ENCODE results near the gene PKP3. TPM values are rescaled to one million over a fixed set of nuclear protein-coding genes. Genes with fewer than 3 reads are reported as not detected.

Gene PKP3
- total RNA-seq, 2 donors from 2014 or later: 2.0 to 5.9 TPM

DNA sequence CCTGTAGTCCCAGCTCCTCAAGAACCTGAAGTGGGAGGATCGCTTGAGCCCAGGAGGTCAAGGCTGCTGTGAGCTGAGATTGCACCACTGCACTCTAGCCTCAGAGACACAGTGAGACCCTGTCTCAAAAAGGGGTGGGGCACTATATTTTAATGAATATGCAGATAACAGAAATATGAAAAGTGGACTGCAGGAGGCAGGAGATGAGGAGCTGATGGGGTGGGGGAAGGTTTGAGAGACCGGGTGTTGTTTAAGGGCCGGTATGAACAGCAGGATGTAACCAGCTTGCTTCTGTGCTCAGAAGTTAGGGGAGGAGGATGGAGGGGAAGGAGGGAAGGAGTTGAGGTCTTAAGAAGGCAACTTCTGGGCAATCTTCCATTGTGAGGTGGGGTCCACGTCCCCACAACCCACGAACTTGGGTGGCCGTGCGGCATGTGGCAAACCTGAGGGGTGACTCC lies 26.0 kb upstream of the PKP3 start:
- no peaks in the 10 kb centered on the region for H3K9me3 ChIP-seq
- no peaks in the 10 kb centered on the region for H3K27me3 ChIP-seq (replicated peaks; ENCODE audit: insufficient read depth)
- H3K4me3 ChIP-seq: no peak overlapping the region
- no peak overlapping the region for H3K27ac ChIP-seq
- no peaks in the 10 kb centered on the region for H3K36me3 ChIP-seq
- H3K4me1 ChIP-seq (ENCODE audit: control insufficient read depth in 1 of 2, low read depth in 2 of 2): no peaks in the 10 kb centered on the region
- TF ChIP-seq, protein P1, sequence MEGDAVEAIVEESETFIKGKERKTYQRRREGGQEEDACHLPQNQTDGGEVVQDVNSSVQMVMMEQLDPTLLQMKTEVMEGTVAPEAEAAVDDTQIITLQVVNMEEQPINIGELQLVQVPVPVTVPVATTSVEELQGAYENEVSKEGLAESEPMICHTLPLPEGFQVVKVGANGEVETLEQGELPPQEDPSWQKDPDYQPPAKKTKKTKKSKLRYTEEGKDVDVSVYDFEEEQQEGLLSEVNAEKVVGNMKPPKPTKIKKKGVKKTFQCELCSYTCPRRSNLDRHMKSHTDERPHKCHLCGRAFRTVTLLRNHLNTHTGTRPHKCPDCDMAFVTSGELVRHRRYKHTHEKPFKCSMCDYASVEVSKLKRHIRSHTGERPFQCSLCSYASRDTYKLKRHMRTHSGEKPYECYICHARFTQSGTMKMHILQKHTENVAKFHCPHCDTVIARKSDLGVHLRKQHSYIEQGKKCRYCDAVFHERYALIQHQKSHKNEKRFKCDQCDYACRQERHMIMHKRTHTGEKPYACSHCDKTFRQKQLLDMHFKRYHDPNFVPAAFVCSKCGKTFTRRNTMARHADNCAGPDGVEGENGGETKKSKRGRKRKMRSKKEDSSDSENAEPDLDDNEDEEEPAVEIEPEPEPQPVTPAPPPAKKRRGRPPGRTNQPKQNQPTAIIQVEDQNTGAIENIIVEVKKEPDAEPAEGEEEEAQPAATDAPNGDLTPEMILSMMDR (IDR thresholded peaks at IDR 0.05): no peak
- ATAC-seq (ENCODE audit: insufficient number of reproducible peaks, low FRiP score, low read depth): no peak
- no peak for DNase-seq (ENCODE audit: low spot score)

DNA sequence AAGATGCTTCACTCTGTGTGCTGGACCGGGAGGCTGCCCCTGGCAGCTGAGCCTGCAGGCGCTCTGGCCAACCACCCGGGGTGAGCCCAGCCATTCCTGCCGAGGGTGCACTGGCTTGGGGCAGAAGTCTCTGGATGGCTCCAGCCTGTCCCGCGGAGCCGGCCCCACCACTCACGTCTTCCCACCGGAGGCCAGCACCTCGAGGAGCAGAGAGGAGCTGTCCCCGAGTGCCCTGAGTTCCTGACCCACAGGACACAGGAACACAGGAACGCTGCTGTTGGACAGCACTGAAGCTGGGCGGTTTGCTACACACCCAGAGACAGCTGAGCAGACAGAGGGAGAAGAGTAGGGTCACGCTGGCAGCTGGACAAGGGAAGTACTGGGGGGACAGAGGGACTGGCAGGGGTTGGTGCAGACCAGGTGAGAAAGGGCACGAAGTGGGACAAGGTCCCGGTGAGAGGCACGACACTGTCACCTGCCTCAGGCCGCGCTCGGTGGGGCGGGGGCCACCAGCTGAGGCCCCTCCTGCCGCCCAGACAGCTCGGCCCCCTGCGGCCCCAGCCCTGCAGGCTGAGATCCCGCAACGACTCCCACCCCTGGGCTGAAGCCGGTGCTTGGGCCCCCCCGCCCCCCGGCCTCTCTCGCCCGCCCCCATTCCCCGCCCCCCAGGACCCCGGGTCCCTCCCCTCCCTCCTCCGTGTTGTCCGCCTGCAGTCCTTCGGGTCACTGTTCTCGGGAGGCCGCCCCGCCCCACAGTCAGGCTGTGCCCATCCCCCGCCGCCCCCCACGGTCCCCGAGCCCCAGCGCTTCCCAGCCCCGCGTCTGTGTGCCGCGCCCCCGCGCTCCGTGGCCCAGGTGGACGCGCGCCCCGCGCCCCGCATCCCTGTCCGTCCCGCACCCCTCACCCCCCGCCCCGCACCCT lies 25.3 kb upstream of the PKP3 start:
- Histone ChIP-seq H3K4me1 (ENCODE audit: control insufficient read depth in 1 of 2, low read depth in 2 of 2) (no peaks in the 10 kb centered on the region), H3K27ac (no peak overlapping the region), H3K9me3 (no peaks in the 10 kb centered on the region), H3K36me3 (no peaks in the 10 kb centered on the region), H3K27me3 (replicated peaks; ENCODE audit: insufficient read depth) (no peaks in the 10 kb centered on the region), H3K4me3 (peak overlapping the region; percentile 8)
- TF ChIP-seq, protein P1 (IDR thresholded peaks at IDR 0.05): no peak
- DNase-seq (ENCODE audit: low spot score): no peak
- no peak for ATAC-seq (ENCODE audit: insufficient number of reproducible peaks, low FRiP score, low read depth)

DNA sequence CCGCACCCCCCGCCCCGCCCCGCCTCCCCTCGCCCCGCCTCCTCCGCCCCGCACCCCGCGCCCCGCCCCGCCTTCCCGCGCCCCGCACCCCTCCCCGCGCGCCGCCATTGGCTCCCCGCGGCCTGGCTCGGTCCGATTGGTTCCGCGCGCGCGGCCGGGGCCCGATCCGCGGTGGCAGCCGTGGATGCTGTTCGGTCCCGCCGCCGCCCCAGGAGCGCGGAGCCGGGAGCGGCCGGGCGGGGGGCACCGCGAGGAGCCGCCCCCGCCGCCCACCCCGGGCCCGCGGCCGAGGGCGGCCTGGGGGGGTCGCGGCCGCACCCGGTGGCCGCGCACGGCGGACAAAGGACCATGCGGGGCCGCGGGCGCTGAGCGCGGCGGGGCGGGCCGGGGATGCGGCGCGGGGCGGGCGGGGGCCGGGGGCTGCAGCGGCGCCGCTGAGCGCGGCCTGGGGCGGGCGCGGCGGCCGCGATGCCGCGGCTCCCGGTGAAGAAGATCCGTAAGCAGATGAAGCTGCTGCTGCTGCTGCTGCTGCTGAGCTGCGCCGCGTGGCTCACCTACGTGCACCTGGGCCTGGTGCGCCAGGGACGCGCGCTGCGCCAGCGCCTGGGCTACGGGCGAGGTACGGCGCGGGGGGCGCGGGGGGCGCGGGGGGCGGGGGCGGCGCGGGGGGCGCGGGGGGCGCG lies 24.5 kb upstream of the PKP3 start, which contains the start of gene B4GALNT4:
B4GALNT4 (plus strand) TSS at position 164 of the 683 bp plus-strand sequence; CDS start at position 469, 305 bp downstream.
- ATAC-seq (ENCODE audit: insufficient number of reproducible peaks, low FRiP score, low read depth) (no peak), DNase-seq (ENCODE audit: low spot score) (no peak)
- Histone ChIP-seq H3K27ac (no peak within 1 kb of the TSS), H3K9me3 (no peaks in the 10 kb centered on the region), H3K4me1 (ENCODE audit: control insufficient read depth in 1 of 2, low read depth in 2 of 2) (no peaks in the 10 kb centered on the region), H3K27me3 (replicated peaks; ENCODE audit: insufficient read depth) (no peaks in the 10 kb centered on the region), H3K36me3 (no peaks in the 10 kb centered on the region), H3K4me3 (peak within 1 kb of the TSS; percentile 8)
- TF ChIP-seq, protein P1 (IDR thresholded peaks at IDR 0.05): no peak

DNA sequence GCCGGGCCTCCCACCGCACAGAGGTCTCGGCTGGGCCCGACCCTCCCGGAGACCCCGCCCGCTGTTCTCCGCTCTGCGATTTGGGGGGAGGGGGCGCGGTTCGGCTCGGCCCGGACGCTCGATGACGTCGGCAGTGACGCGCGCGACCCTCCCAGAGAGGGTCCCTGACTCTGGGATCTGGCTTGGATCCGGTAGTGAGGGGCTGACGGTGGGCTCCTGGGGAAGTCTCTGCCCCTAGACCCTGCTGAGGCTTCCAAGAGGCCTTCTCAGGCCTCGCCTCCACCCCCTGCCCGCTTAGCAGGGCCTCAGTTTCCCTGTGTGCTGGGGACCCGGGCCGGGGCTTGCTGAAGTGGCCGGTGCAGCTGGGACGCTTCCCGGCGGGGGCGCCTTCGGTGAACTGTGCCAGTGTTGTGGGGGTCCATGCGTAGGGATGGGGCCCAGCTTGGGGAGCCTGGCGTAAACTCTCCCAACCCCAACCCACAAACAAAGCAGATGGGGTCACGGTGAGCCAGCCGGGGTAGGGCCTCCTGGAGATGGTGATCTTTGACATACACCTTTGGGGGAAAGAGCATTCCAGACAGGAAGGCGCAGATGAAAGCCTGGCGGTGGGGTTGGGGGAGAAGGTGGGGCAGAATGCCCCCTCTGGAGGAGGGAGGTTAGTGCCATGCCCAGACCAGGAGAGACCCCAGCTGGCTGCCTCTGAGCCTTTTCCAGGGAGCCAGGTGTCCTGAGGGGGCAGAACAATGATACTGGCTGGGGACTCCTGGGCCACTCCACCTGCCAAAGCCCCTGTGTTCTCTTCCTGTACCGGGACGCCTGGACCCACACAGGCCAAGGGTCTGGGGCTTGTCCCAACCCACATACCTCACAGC lies 23.7 kb upstream of the PKP3 start:
- H3K36me3 ChIP-seq: no peaks in the 10 kb centered on the region
- no peak overlapping the region for H3K4me3 ChIP-seq
- TF ChIP-seq, protein P1 (IDR thresholded peaks at IDR 0.05): no peak
- H3K27ac ChIP-seq: no peak overlapping the region
- no peaks in the 10 kb centered on the region for H3K9me3 ChIP-seq
- ATAC-seq (ENCODE audit: insufficient number of reproducible peaks, low FRiP score, low read depth): no peak
- DNase-seq (ENCODE audit: low spot score): no peak
- no peaks in the 10 kb centered on the region for H3K27me3 ChIP-seq (replicated peaks; ENCODE audit: insufficient read depth)
- no peaks in the 10 kb centered on the region for H3K4me1 ChIP-seq (ENCODE audit: control insufficient read depth in 1 of 2, low read depth in 2 of 2)

Data from thoracic aorta (tissue), 2 donors.